Left ventricle myocardium inferior (tissue), 1 donor: ENCODE data around the gene USH2A. TPM values are rescaled to one million over a fixed set of nuclear protein-coding genes. Genes with fewer than 3 reads are reported as not detected.

Experiments
- DNase-seq: peaks from one replicate; pipeline ENCODE4 v3.0.0-alpha.2; 2020
- H3K27ac ChIP-seq: fragments of 200-600 bp; replicated peaks from 2 replicates; pipeline ENCODE4 v1.8.0; 2021
- H3K27me3 ChIP-seq: fragments of 200-600 bp; 2 replicates; pipeline ENCODE4 v1.8.0; 2021; ENCODE audit warnings: low read depth
- H3K36me3 ChIP-seq: fragments of 200-600 bp; 2 replicates; pipeline ENCODE4 v1.8.0; 2021
- H3K4me1 ChIP-seq: fragments of 200-600 bp; 2 replicates; pipeline ENCODE4 v1.8.0; 2021
- H3K4me3 ChIP-seq: fragments of 200-600 bp; 2 replicates; pipeline ENCODE4 v1.8.0; 2021; ENCODE audit warnings: mild to moderate bottlenecking, moderate library complexity
- H3K9me3 ChIP-seq: fragments of 200-600 bp; replicated peaks from 2 replicates; pipeline ENCODE4 v1.8.0; 2021
- CTCF ChIP-seq: fragments of 200-600 bp; IDR thresholded peaks from 2 replicates; pipeline ENCODE4 v1.8.0; 2021; ENCODE audit warnings: antibody characterized with exemption, mild to moderate bottlenecking, borderline replicate concordance
- intact Hi-C: fragments of 100-400 bp; cut with micrococcal nuclease; formaldehyde crosslinking; loops from one replicate; pipeline ENCODE4 v1.11.0; 2022
- total RNA-seq: library from RNA; stranded (reverse); fragmentation: NEBNext Ultra II Directional; extraction: Animal tissue kit (Norgen Biotek cat#: 25700); gene quantifications from one replicate; pipeline ENCODE4 v1.2.1, GENCODE V29; 2021
- donor health status: DM: no; HTN: yes; CAD: no; lungs with severe emphysema.

Gene USH2A
- total RNA-seq, 1 donor from 2014 or later = 3.6 TPM

- no peak for TF ChIP-seq CTCF
- no peaks in the 10 kb centered on the region for H3K4me1 ChIP-seq
- no peaks in the 10 kb centered on the region for H3K27me3 ChIP-seq
- no peak for DNase-seq
- H3K4me3 ChIP-seq = no peak overlapping the region
- H3K36me3 ChIP-seq = no peaks in the 10 kb centered on the region
- intact Hi-C loops = no loop called here
- no peak overlapping the region for H3K27ac ChIP-seq
- no peaks in the 10 kb centered on the region for H3K9me3 ChIP-seq
These were observed 32.3 kb downstream of the USH2A start for GRCh38 chr1:216390956-216391355.

- H3K9me3 ChIP-seq = no peaks in the 10 kb centered on the region
These were observed 33.5 kb downstream of the USH2A start for GRCh38 chr1:216389774-216390173.

GRCh38 chr1:216388558-216388957 lies 34.7 kb downstream of the USH2A start:
- Histone ChIP-seq H3K27ac (no peak overlapping the region), H3K27me3 (no peaks in the 10 kb centered on the region), H3K4me1 (no peaks in the 10 kb centered on the region), H3K4me3 (no peak overlapping the region), H3K36me3 (no peaks in the 10 kb centered on the region), H3K9me3 (no peaks in the 10 kb centered on the region)
- no peak for DNase-seq
- TF ChIP-seq CTCF = no peak
- intact Hi-C loops = no loop called here

More at GRCh38 chr1:216389774-216390173, 33.5 kb downstream of the USH2A start:
- no peak for TF ChIP-seq CTCF
- Histone ChIP-seq H3K36me3 (no peaks in the 10 kb centered on the region), H3K27me3 (no peaks in the 10 kb centered on the region), H3K4me3 (no peak overlapping the region), H3K27ac (no peak overlapping the region), H3K4me1 (no peaks in the 10 kb centered on the region)
- DNase-seq = no peak
- intact Hi-C loops = no loop called here

DNA sequence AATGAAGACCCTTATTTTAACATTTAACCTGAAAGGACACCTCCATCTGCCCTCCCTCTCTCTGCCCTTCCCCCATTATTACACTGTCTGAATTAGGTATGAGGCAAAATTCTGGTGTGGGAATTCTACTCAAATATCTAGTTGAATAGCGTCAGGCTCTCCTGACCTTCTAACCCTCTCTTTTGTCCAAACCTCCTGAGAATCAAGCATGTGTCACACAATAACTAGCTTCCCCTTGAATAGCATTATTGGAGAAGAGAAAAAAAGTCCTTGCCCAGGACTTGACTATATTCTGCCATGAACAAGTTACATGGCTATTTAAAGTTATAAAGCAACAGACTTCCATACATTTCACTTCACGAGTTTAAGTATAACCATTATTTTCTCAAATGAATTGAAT lies 35.5 kb downstream of the USH2A start:
- Histone ChIP-seq H3K36me3 (no peaks in the 10 kb centered on the region), H3K27ac (no peak overlapping the region), H3K4me3 (no peak overlapping the region), H3K4me1 (no peaks in the 10 kb centered on the region), H3K27me3 (no peaks in the 10 kb centered on the region), H3K9me3 (no peaks in the 10 kb centered on the region)
- no peak for DNase-seq
- intact Hi-C loops = no loop called here
- no peak for TF ChIP-seq CTCF

GRCh38 chr1:216379441-216379840 lies 43.8 kb downstream of the USH2A start:
- Histone ChIP-seq H3K9me3 (no peaks in the 10 kb centered on the region), H3K4me3 (no peak overlapping the region), H3K4me1 (no peaks in the 10 kb centered on the region), H3K27ac (no peak overlapping the region), H3K36me3 (no peaks in the 10 kb centered on the region), H3K27me3 (no peaks in the 10 kb centered on the region)
- no peak for TF ChIP-seq CTCF
- DNase-seq = no peak
- intact Hi-C loops = no loop called here

DNA sequence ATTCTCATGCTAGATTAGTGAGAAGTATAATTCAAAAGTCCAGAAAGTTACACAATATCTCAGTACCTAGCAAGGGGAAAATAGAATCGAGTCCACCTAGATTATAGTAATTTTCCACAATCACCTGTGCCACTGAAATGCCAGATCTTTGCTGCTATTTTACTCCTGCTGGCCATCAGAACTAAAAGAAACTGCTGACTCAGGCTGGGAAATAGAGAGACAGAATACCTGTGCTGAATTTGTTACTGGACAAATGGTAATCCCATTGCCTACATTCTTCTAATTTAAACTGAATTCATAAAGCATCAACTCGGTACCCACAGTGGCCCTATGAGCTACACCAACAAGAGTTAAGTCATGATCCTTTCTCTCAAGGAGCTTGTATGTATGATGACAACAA lies 55.0 kb downstream of the USH2A start:
- intact Hi-C loops = no loop called here

More for the DNA sequence above, 55.0 kb downstream of the USH2A start:
- no peaks in the 10 kb centered on the region for H3K27me3 ChIP-seq
- no peak for DNase-seq
- no peaks in the 10 kb centered on the region for H3K36me3 ChIP-seq
- no peak overlapping the region for H3K4me3 ChIP-seq
- no peaks in the 10 kb centered on the region for H3K9me3 ChIP-seq
- no peaks in the 10 kb centered on the region for H3K4me1 ChIP-seq
- H3K27ac ChIP-seq = no peak overlapping the region
- no peak for TF ChIP-seq CTCF
